Lung (tissue), 12 donors: Measurements from ENCODE around the gene THG1L. TPM values are rescaled to one million over a fixed set of nuclear protein-coding genes. Genes with fewer than 3 reads are reported as not detected.

Source experiments
- ATAC-seq: fragments of 200-7000 bp; cut with Tn5 transposase; one replicate; pipeline ENCODE4 v1.9.1; 2020; ENCODE audit warnings: moderate number of reproducible peaks; ENCODE audit not compliant: insufficient read depth, low FRiP score
- DNase-seq, 3 donors: peaks; one replicate each; pipeline ENCODE4 v3.0.0-alpha.2; 2013 to 2017
- H3K27ac ChIP-seq, 2 donors: one replicate each; pipeline ENCODE4 v1.5.1; 2013; ENCODE audit warnings: mild to moderate bottlenecking in 2 of 2, moderate library complexity in 2 of 2, control low read depth in 1 of 2, inconsistent platforms in 1 of 2, low read depth in 1 of 2, low read length in 1 of 2
- H3K27me3 ChIP-seq, 3 donors: one replicate each; pipeline ENCODE4 v1.5.1; 2013; ENCODE audit warnings: low read length in 2 of 3; ENCODE audit not compliant: control insufficient read depth in 3 of 3, insufficient read depth in 3 of 3
- H3K36me3 ChIP-seq, 4 donors: one replicate each; pipeline ENCODE4 v1.5.1; 2013; ENCODE audit warnings: low read length in 4 of 4, mild to moderate bottlenecking in 1 of 4, moderate library complexity in 1 of 4; ENCODE audit not compliant: control insufficient read depth in 4 of 4, insufficient read depth in 4 of 4
- H3K4me1 ChIP-seq, 5 donors: one replicate each; pipeline ENCODE4 v1.5.1; 2013; ENCODE audit warnings: low read length in 5 of 5, mild to moderate bottlenecking in 2 of 5, moderate library complexity in 1 of 5; ENCODE audit not compliant: control insufficient read depth in 5 of 5, insufficient read depth in 5 of 5
- H3K4me3 ChIP-seq: one replicate; pipeline ENCODE4 v1.5.1; 2013; ENCODE audit warnings: mild to moderate bottlenecking, control low read depth, moderate library complexity
- H3K9ac ChIP-seq, 2 donors: one replicate each; pipeline ENCODE4 v1.5.1; 2013; ENCODE audit warnings: low read length in 2 of 2, control low read depth in 1 of 2; ENCODE audit not compliant: insufficient read depth in 1 of 2
- H3K9me3 ChIP-seq, 4 donors: one replicate each; pipeline ENCODE4 v1.5.1; 2013; ENCODE audit warnings: low read length in 3 of 4, mild to moderate bottlenecking in 1 of 4, moderate library complexity in 1 of 4; ENCODE audit not compliant: control insufficient read depth in 4 of 4, insufficient read depth in 3 of 4
- WGBS, 2 donors: extraction: QIAGEN DNeasy Blood & Tissue Kit; methylation state at CpG; one replicate each; pipeline ENCODE4 v1.1.7; 2013; 5-methylcytosine and 5-hydroxymethylcytosine counted together
- polyA plus RNA-seq, 2 donors: library from polyadenylated mRNA; stranded (reverse); fragments of 200-250 nt; gene quantifications; one replicate each; pipeline ENCODE4 v1.2.1, GENCODE V29; 2013
- total RNA-seq, 2 donors: library from RNA; depleted of rRNA in 1 of 2; stranded (reverse); fragments of >200 nt in 1 of 2; gene quantifications; one replicate each; pipeline ENCODE4 v1.2.1, GENCODE V29; 2014 to 2021
- TF ChIP-seq, protein P1 (sequence below): IDR thresholded peaks from 2 replicates; pipeline ENCODE4 v1.5.1; 2012; ENCODE audit warnings: mild to moderate bottlenecking; ENCODE audit errors: control extremely low read depth, extremely low read depth
- donor health status: control.
- donor health status: control.
- donor health status: Bipolar disorder and iron deficiency.
- donor health status: healthy.
- donor health status: DM: yes; HTN: yes; CAD: no.

Gene THG1L
- total and polyA plus RNA-seq, 4 donors: 8.0 to 22.0 (median 12.1) TPM

DNA sequence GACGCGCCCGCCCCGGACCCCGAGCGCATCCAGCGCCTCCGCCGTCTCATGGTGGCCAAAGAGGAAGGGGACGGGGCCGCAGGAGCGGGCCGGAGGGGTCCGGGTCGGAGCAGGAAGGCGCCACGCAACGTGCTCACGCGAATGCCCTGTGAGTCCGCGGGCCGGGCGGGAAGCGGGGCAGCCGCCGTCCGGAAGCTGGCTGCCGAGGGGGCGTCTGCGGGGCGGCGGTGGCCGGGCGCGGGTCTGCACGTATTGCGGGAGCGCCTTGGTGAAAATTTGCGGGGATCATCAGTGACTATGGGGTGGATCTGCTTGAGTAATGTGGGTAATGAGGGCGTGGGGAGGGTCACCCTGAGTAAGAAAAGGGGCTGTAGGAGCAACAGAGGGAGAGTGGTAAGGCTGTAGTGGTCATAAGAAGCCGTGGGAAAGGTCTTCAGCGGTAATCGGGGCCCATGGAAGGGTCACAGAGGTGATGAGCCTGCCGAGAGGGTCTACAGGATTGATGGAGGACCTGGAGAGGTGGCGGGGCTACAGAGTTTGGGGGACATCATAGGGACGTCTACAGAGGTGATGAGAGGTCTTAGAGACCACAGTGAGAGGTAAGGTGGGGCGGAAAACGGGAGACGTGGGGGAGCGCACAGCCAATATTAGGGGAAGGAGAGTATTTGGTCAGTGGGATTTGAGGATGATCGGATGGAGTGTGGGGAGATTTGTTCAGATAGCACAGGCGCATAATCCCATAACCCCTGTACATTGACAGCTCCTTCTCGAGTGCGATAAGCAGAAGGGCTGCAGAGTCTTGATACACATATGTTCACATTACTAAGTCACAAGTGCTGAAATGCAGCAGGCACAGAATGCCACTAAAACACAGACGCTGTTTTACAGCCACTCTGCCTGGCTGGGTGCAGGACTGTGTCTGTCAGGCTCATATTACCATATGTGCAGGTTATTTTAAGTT is 13.1 kb downstream of the THG1L start:
- no peaks in the 10 kb centered on the region for H3K27me3 ChIP-seq
- H3K4me1 ChIP-seq: peaks cover 4 to 8% (median 6%) of the 10 kb centered on the region in 5 donors
- ATAC-seq (no peak), DNase-seq (peak; percentile 14 to 35 (median 24))
- peak overlapping the region in 1 of 2 donors; percentile 47 for H3K27ac ChIP-seq
- WGBS, 2 donors: 4 to 6% methylated on average over 46 to 56 of the region's 56 CpGs
- no peaks in the 10 kb centered on the region for H3K9me3 ChIP-seq
- H3K9ac ChIP-seq: peak overlapping the region; percentile 30 to 69
- peaks cover 0 to 6% (median 3%) of the 10 kb centered on the region in 4 donors for H3K36me3 ChIP-seq
- H3K4me3 ChIP-seq: peak overlapping the region; percentile 83
- TF ChIP-seq, protein P1, sequence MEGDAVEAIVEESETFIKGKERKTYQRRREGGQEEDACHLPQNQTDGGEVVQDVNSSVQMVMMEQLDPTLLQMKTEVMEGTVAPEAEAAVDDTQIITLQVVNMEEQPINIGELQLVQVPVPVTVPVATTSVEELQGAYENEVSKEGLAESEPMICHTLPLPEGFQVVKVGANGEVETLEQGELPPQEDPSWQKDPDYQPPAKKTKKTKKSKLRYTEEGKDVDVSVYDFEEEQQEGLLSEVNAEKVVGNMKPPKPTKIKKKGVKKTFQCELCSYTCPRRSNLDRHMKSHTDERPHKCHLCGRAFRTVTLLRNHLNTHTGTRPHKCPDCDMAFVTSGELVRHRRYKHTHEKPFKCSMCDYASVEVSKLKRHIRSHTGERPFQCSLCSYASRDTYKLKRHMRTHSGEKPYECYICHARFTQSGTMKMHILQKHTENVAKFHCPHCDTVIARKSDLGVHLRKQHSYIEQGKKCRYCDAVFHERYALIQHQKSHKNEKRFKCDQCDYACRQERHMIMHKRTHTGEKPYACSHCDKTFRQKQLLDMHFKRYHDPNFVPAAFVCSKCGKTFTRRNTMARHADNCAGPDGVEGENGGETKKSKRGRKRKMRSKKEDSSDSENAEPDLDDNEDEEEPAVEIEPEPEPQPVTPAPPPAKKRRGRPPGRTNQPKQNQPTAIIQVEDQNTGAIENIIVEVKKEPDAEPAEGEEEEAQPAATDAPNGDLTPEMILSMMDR: no peak

DNA sequence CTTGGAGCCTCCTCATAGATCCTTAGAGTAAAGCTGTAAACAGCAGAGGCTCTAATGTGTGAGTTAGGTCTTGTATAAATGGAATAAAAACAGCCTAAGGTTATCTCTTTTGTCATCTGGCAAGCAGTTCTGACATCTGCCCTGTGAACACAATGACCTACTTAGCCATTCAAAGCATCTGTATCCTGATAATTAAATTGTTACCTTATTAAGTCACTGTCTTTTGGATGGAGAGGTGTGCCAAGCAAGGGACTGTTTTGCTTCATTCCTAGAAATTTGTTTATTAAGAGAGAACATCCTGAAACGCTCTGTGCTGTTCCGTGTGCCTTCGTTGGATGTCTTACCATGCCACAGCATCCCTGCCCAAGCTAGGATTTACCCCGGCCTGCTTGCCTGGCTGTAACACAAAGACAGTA is 13.8 kb downstream of the THG1L start:
- H3K27ac ChIP-seq: no peak overlapping the region
- TF ChIP-seq, protein P1: no peak
- 79 to 86% methylated on average over 4 of the region's 4 CpGs for WGBS, 2 donors
- H3K9ac ChIP-seq: peak overlapping the region in 1 of 2 donors; percentile 69
- no peaks in the 10 kb centered on the region for H3K36me3 ChIP-seq
- no peaks in the 10 kb centered on the region for H3K27me3 ChIP-seq
- DNase-seq (no peak), ATAC-seq (no peak)
- H3K4me1 ChIP-seq: peaks cover 4 to 8% (median 6%) of the 10 kb centered on the region in 5 donors
- H3K9me3 ChIP-seq: no peaks in the 10 kb centered on the region
- H3K4me3 ChIP-seq: no peak overlapping the region

DNA sequence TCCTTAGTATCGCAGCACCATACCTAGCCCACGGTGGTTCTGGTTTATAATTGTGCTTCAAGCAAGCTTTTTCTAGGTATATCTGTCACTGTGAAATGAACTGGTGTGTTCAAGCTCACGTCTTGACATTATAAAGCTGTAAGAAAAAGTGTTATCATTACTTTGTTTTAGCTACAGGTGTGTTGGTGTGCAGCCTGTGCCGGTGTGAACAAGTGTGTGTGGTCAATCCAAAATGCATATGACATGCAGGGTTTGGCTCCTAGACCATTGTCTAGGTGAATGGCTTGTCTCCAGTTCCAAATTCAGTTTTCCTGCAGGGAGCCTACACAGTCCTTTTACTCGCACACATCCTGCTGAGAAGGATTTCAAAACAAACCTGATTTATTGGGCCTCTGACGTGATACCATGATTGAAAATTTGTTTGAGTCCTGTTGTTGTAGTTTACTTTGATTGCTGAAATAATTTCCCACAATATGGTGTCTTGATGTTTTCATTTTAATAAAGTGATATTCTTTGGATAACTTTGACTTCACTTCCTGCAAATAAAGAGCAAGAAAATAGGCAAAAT is 16.0 kb downstream of the THG1L start:
- Histone ChIP-seq H3K27me3 (no peaks in the 10 kb centered on the region), H3K4me1 (peaks cover 4 to 8% (median 6%) of the 10 kb centered on the region in 5 donors), H3K9me3 (no peaks in the 10 kb centered on the region), H3K9ac (no peak overlapping the region), H3K4me3 (no peak overlapping the region), H3K27ac (no peak overlapping the region), H3K36me3 (no peaks in the 10 kb centered on the region)
- no peak for DNase-seq
- no peak for ATAC-seq
- TF ChIP-seq, protein P1: no peak
- 85 to 90% methylated on average over 6 of the region's 6 CpGs for WGBS, 2 donors
